Activated T-helper 9 cell treated with anti-CD3 and anti-CD28 coated beads, Interleukin-2, amount 50 U/mL, for 16 hours (primary cell): ENCODE data around the gene TANC1.
"Not testable (repeated sequence)": the region's sequence is repeated elsewhere in the genome, so short reads cannot be mapped to it uniquely, and the experiment has no call there.

Experiments used
- DNase-seq: peaks from one replicate; pipeline ENCODE4 v3.0.0-alpha.2; 2020; ENCODE audit warnings: low read depth

Gene TANC1

DNA sequence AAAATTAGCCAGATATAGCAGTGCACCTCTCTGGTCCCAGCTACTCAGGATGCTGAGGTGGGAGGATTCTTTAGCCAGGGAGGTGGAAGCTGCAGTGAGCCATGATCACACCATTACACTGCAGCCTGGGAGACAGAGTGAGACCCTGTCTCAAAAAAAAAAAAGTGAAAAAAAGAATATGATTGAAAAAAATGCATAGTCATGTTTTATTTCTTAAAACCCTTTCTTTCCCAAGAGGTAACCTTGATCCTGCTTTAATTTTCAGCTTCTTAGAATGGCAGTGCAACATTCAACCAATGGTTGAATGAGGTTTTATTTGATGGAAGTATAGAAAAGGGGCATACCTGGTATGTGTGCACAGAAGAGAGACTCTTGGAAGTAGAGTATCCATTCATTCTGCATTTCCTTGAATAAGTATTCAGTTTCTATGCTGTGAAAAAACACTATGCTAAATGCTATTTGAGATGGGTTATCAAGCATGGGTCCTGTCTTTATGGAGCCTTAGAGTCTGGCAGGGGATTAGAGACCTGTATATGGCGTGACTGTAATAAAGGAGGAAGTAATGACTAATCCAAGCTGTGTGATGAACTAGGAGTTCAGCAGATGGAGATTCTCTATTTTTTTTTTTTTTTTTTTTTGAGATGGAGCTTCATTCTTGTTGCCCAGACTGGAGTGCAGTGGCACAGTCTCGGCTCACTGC is 171.8 kb downstream of the TANC1 start:
- no peak for DNase-seq

GRCh38 chr2:159140821-159141220 is 172.4 kb downstream of the TANC1 start:
- DNase-seq = not testable (repeated sequence)

DNA sequence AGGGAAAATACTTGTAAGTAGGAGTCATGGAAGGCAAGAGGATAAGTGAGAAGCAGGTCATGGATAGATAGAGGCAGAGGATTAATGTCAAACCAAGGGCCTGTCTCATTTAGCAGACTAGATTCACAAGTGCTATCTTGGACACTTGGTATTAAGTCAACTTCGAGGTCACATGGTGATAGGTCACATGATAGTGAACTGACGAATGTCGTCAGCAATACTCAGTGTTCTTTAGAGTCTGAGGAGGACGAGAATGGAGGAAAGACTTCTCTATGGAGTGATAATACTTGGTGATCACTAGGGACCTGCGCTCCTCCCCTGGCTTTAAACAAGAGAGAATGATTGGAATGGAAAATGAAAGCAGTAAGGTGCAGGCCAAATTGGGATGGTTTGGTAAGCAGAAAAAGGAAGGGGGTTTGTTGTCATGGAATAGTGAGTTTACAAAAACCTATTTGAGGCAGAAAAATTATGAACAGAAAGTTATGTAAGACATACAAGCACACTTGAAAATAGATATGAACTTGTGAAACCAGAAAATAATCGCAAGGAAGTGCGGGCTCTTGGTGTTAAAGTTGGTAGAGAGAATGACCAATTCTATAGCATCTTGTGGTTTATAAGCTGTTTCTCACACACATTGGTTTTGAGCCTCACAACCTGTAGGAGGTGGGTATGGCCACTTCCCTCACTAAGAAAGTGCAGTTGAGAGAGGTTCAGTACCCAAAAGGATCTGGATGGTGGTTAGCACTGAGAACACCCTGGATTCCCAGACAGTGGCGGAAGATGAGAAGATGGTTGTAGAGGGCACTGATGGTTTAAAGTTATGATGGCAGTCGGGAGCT is 176.6 kb downstream of the TANC1 start:
- DNase-seq = no peak

GRCh38 chr2:159145745-159146354 is 177.4 kb downstream of the TANC1 start:
- DNase-seq = no peak

DNA sequence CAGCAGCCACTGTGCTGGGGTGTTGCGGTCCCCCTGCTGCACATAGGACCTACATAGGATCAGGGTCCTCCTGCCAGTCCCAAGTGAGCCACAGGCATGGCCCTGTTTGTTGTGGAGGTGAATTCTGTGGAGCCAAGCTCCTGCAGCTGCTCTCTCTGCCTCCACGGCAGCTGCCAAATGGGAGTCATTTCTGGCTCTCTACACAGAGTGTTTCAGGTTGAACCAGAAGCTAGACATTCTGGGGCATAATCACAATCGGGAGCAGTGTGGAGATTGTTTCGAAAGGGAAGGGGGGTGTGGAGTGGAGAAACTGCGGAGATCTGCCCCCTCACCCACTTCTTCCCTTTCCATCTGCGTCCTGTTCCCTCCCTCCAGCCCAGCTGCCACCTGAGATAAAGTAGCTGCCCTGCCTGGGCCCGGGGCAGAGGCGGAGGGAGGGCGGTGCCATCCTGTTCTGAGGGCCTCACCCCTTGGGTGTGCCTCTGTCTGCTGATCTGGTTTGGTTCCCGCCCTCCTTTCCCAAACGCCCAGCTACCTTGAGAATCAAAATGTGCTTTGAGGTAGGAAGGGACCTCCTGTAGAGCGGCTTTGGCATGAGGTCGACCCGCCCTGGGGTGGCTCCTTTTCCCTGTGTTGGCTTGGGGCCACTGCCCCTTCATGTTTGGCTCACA is 178.7 kb downstream of the TANC1 start:
- no peak for DNase-seq

- no peak for DNase-seq
These were observed 179.2 kb downstream of the TANC1 start for GRCh38 chr2:159147690-159148089.

DNA sequence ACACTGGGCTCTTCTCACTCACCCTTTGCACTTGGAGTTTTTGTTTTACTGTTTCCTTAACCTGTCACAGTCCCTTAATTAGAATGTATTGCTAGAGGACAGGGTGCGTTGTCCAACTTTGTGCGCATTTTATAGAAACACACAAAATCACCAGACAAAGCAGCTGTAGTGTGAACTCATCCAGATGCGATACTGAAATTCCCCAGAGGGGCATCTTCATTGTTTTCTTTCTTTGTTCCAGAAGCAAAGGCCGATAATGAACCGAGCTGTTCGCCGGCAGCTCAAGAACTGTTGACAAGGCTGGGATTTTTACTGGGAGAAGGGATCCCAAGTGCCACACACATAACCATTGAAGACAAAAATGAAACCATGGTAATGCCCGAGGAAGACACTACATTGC is 180.5 kb downstream of the TANC1 start:
- no peak for DNase-seq

GRCh38 chr2:159149747-159150146 is 181.3 kb downstream of the TANC1 start:
- DNase-seq = no peak

DNA sequence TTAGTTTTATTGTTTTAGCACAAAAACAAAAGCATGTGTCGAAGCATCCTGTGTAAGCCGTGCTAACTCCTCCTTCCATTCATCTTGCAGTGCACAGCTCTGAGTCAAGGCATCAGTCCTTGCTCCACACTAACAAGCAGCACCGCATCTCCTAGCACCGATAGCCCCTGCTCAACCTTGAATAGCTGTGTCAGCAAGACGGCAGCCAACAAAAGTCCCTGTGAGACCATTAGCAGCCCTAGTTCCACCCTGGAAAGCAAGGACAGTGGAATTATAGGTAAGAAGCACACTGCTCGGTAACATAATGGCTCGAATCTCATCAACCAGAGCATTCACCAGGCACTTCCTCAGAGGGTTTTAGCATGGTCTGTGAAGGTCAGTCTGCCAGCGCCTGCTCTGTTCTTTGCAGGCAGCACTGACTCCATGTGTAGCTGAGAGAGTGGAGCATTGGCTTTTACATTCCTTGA is 181.9 kb downstream of the TANC1 start:
- no peak for DNase-seq

DNA sequence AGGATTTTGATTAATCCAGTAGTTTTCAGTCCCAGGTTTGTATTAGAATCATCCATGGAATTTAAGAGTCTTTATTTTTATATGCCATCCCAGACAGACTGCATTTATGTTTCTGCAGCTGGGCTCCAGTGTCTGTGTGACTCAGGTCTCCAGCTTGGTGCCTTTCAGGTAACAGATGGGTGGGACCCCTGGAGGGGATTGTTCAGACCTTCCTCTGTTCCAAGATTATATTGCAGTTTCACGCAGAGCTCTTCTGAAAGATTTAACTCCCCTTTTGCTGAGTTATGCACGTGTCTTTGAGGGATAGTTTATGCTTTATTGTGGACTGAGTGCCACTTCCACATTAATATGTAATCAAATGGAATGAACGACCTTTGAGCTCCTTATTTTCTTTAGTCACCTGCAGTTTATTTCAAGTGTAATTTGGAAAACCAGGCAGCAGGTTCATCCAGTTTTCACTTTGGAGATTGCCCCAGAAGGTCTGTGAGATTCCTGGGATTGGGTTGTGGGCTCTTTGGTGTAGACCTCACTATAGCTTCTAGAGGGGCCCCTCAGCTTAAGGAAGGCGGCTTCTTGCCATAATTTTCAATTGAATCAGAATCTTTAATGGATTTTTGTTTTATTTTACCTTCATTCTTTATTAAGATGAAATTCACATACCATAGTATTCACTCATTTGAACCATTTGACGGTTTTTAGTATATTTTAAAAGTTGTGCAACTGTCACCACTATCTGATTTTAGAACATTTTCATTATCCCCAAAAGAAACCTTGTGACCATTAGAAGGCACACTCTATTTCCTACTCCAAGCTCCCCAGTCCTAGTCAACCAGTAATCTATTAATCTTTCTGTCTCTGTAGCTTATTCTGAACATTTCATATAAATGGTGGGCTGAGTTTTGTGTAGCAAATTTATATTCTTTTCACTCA is 183.0 kb downstream of the TANC1 start:
- DNase-seq = no peak

DNA sequence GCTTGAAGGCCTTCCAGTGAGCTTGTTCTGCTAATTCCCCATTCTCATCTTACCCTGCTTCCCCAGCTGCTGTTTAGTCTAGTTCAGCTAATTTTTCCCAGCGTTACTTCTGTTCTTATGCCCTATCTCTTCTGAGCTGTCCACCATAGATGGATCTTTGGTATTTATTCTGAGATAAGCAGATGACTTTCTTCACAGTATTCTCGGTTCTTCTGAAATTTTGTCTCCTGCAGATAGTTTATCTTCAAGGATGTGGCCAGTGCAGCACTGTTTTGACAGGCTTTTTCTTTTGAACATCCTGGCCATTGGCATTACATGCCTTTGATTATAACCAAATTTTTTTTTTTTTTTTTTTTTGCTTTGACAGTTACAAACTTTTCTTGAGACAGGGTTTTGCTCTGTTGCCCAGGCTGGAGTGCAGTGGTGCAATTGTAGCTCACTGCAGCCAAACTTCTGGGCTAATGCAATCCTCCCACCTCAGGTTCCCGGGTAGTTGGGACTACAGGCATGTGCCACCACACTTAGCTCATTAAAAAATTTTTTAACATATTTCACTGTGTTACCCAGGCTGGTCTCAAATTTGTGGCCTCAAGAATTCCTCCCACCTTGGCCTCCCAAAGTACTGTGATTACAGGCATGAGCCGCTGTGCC is 183.8 kb downstream of the TANC1 start:
- DNase-seq = no peak

GRCh38 chr2:159153063-159153462 is 184.6 kb downstream of the TANC1 start:
- DNase-seq = no peak

- DNase-seq = no peak
These were observed 185.0 kb downstream of the TANC1 start for GRCh38 chr2:159153463-159153862.

DNA sequence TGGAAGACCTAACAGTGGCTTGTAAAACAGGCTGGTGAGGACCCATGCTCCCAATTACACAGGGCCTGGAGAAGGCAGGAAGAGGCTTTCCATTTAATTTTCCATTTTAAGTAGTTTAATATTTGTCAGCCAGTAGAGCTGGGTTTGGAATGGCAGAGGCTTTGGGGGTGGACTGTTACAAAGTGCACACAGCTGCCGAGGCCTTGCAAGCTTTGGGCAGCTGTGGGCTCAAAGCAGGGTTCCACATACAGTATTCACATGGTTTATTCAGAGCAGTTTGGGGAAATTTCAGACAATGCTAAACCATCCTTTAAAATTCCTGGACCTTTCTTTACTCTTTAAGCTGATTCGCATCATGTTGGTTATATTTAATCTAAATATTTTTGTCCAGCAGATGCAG is 185.5 kb downstream of the TANC1 start:
- no peak for DNase-seq

- no peak for DNase-seq
These were observed 185.9 kb downstream of the TANC1 start for GRCh38 chr2:159154366-159154765.

- no peak for DNase-seq
These were observed 186.9 kb downstream of the TANC1 start for GRCh38 chr2:159155320-159155719.

DNA sequence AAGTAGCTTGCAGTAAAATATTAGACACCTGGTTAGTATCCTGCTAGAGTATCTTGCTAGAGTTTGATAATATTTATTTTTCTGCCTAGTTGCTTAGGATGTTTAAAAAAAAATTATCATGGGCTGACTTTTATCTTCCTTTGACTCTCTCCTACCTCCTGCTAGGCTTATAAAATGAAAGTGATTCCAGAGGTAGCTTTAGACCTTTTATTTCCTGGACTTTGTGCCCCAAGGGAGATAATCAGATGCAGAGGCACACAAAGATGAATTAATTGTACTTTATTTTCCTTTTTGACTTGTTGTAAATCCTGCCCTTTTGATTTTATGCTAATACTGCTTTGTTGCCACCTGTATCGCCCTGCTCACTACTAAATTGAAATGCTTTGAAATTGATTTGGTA is 187.4 kb downstream of the TANC1 start:
- DNase-seq = no peak

DNA sequence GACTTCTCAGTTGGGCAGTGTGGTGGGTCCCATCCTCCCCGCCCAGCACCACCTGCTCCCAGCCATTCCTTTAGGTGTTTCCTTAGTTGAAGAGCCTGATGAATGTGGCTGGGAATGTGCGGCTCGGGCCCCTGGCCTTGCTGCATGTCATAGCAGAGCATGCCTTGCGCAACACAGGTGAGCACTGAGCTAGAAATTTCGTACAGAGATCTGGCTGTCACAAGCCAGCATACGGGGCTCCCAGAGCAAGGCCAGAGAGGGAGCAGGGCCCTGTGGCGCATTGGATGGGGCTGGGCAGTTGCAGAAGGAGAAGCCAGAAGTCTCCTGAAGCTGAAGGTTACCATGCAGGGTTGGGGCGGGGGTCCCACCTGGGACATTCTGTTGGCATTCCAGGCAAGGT is 188.4 kb downstream of the TANC1 start:
- no peak for DNase-seq

DNA sequence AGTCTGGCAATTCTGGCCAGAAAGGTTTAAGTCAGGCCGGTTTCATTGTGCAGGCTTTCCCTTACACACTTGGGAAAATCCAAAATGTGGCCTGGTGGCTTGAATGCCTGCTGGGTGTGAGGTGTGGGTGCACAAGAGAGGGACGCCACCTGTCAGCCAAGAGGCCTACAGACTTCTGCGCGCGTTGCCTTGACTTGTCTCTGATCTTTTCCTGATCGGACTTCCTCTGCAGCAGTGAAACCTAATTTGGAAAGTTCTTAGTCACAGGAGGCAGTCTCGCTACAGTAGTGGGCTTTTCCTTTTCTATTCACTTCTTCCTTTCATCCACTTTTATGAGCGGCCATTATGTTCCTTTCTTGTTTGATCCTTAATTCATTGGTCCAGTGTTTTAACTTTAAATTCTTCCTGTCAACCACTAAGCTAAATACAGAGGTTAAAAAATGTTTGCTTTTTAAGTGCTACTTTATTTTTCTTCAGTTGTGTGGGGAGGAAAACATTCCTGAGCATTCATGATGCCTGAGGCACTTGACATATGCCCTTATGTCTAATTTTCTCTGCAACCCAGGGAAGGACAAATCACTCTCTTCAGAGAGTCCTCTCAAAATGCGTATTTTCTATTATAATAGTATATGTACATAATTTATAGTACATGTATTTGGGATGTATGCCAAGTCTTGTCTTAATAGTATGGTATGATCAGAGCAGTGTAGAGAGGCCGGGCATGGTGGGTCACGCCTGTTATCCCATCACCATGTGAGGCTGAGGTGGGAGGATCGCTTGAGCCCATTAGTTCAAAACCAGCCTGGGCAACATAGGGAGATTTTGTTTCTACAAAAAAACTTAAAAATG is 189.1 kb downstream of the TANC1 start:
- no peak for DNase-seq

GRCh38 chr2:159160412-159160811 is 192.0 kb downstream of the TANC1 start:
- DNase-seq = no peak
